Measurements from ENCODE around the gene GPR62. TPM values are rescaled to one million over a fixed set of nuclear protein-coding genes. Genes with fewer than 3 reads are reported as not detected.
"Not testable (repeated sequence)": the region's sequence is repeated elsewhere in the genome, so short reads cannot be mapped to it uniquely, and the experiment has no call there.

Gene GPR62, protein sequence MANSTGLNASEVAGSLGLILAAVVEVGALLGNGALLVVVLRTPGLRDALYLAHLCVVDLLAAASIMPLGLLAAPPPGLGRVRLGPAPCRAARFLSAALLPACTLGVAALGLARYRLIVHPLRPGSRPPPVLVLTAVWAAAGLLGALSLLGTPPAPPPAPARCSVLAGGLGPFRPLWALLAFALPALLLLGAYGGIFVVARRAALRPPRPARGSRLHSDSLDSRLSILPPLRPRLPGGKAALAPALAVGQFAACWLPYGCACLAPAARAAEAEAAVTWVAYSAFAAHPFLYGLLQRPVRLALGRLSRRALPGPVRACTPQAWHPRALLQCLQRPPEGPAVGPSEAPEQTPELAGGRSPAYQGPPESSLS
- total RNA-seq = not detected

- DNase-seq = no peak
Observed at GRCh38 chr3:51955175-51955892, at the start of gene GPR62. TSS of gene GPR62 (plus strand) at chr3:51955381. CDS start at chr3:51955653, 272 bp downstream.

GRCh38 chr3:51908026-51908425, 47.2 kb upstream of the GPR62 start:
- DNase-seq = no peak

GRCh38 chr3:51916418-51916817, 38.8 kb upstream of the GPR62 start:
- DNase-seq = no peak

- no peak for DNase-seq
Observed at GRCh38 chr3:51921081-51921578, 34.1 kb upstream of the GPR62 start.

- no peak for DNase-seq
Observed at GRCh38 chr3:51927061-51927977, 27.9 kb upstream of the GPR62 start.

DNA sequence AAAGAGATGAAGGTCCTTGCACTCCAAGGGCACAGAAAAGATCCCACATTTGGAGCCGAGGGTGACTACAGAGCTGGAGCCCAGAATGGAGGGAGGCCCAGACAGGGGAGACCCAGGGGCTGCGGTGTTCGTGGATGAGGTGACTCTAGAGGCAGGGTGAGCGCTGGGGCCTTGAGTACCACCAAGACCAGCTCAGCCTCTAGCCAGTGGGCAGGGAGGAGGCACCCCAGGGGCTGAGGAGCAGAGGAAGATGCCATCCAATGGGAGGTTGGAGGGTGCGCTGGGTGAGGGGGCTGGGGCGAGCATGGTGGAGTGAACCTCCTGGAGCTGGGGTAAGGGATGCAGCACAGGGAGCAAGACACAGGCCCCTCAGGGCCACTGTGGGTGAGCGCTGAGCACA, 26.7 kb upstream of the GPR62 start:
- DNase-seq = no peak

DNA sequence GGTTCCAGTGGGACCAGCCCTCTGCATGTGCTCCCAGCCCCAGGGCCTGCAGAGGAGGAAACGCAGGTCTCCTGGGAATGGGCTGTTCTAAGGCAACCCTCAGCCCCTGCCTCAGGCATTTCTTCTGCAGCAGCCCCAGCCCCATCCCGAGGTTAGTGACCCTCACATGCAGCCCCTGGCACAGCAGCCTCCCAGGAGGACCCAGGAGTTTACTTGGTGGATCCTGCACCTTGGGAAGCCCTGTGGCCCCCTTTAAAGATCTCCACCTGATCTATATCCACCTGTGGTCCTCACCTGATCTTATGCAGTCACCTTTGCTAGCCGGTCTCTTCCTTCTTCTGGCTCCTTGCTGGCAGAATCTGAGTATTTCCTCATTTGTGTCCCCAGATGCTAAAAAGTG, 26.2 kb upstream of the GPR62 start:
- DNase-seq = not testable (repeated sequence)

DNA sequence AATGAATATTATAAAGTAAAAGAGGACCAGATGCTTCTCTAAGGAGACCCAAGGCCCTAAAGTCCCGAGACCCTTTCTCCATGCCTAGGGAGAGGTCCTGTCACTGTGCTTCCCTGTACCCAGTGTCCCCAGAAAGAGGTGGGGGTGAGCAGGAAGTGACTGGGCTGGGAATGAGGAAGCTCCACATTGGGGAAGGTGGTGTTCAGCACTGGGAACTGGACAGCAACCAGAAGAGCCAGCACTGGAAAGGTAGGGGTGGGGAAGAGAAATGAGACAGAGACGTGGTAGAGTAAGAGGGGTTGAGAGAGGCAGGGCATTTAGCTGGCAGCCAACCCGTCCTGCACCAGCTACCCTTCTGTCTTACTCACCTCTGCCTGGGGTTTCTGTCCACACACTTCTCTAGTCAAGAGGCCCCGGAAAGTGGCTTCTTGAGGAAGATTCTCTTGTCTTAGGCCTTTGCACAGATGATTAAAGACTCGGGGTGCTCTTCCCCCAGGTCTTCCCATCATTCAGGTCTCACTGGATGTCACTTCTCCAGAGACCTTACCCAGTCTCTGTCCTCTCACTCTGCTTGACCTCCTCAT, 25.7 kb upstream of the GPR62 start:
- DNase-seq = no peak

- DNase-seq = no peak
Observed at GRCh38 chr3:51930439-51930838, 24.7 kb upstream of the GPR62 start.

- DNase-seq = no peak
Observed at GRCh38 chr3:51931756-51932155, 23.4 kb upstream of the GPR62 start.

DNA sequence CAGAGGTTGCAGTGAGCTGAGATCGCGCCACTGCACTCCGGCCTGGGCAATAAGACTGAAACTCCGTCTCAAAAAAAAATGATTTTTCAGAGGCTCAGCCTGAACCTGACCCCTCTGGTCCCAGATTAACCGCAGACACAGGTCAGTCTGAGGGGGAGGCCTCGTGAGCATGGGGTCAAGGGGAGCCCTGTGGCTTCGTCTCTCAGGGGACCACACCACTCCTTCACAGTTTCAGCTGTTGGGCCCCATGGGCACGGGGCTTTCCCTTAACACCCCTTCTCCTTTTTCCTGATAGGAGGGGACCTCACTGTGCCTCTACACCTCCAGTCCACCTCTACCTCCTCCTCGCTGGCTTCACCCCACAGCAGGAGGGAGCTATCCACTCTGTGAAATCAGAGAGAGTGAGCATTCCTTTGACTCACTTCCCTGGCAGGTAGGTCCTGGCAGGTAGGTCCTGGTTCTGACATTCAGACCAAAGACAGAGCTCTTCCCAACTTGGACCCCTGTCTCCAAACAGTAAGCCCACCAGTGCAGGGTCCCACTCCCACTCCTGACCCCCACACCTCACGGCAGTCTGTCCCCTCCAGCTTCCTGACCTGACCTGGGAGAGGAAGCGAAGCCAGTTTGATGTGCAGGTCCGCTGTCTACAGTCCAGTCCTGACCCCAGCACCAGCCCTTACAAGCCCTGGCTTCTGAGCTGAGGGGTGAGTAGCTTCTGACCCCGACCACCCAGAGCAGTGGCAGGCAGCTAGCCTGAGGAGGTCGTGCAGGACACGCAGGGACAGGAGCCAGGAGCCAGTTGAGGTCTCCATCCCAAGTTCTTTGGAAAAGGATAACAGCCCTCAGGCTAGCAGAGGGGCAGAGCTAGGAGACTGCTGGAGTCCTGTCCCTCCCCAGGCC, 22.5 kb upstream of the GPR62 start:
- DNase-seq = no peak

GRCh38 chr3:51933471-51934138, 21.6 kb upstream of the GPR62 start:
- DNase-seq = no peak

DNA sequence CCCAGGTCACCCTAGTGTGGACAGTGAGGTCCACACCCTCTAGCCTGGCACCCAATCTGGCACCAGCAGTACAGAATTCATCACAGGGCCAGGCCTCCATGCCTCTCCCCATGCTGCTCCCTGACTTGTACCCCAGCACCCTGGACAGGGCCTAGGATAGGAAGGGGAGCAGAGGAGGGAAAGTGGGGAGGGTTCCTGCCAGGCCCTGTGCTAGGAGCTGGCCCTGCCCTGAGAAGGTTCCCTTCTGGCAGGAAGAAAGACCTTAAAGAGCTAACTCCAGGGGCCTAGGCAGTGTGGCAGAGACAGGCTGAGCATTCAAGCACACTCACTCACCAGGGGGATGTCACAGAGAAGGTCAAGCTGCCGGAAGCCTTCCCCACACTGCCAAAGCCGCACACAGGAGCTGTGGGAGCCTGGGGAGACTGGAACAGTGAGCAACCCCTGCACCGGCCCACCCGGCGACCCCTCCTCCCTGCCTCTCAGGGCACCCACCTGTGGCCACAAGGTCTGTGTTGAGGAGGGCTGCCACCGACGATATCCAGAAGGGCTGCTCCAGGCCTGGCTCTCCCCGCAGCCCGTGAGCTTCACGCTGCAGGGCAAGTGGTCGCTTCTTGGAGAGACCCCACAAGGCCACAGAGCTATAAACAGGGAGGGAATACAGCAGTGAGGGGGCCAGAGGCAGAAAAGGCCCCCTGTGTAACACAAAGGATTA, 20.9 kb upstream of the GPR62 start:
- DNase-seq = no peak

- no peak for DNase-seq
Observed at GRCh38 chr3:51934991-51935885, 19.9 kb upstream of the GPR62 start.

- DNase-seq = no peak
Observed at GRCh38 chr3:51935886-51936755, 19.1 kb upstream of the GPR62 start.

DNA sequence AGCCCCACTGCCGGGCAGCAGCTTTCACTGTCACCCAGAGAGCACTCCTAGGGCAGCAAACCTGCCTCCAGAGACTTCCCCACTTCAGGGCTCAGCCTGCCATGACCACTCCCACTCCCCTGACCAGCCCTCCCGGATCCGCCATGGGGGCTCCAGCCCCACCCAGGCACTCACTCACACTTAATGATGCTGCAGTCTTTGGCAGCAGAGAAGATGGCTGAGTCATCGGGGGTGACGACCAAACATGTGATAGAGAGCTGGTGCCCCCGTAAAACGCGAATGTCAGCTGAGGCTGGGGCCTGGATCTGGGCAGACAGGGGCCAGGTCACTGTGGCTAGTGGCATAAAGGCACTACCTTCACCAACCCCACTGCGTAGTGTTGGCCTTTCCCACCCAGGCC, 18.2 kb upstream of the GPR62 start:
- DNase-seq = no peak

DNA sequence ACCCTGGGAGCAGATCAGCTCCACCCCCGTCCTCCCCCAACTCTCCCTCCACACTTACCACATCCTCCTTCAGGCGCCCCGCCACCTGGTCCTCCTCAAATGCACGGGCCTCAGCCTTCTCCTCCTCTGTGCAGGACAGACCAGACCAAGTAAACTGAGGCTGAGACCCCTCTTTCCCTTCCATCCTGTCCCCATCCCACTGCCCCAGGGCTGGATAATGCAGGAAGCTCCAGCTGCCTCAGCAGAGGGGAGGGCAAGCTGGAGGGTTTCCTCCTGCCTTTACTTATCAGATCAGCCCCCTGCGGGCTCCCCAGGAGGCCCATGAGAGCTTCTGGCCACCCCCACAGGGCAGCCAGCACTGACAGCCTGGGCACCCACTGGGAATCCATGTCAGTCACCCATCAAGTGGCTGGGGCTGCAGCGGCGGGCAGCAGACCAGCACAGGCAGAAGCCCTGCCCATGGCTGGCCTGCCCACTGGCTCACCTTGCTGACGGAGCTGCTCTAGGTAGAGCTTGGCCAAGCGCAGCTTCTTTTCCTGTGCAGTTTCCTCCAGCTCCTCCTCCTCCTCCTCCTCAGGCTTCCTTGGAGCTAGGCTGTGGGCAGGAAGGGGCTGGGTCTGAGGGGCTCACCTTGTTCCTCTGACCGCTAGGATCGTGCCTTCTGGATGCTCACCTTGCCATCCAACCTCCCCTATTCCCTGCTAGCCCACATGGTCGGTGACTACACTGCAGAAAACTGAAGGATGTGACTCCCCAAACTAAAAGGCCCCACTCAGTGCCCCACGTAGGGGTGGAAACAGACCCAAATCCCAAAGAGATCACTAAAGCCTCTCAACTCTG, 17.4 kb upstream of the GPR62 start:
- no peak for DNase-seq

Data from effector CD4-positive, alpha-beta T cell (primary cell).